ENCODE results near the gene MUC6.
A peak's percentile ranks its signal among the peaks of the same experiment; 100 is the strongest.

DNA sequence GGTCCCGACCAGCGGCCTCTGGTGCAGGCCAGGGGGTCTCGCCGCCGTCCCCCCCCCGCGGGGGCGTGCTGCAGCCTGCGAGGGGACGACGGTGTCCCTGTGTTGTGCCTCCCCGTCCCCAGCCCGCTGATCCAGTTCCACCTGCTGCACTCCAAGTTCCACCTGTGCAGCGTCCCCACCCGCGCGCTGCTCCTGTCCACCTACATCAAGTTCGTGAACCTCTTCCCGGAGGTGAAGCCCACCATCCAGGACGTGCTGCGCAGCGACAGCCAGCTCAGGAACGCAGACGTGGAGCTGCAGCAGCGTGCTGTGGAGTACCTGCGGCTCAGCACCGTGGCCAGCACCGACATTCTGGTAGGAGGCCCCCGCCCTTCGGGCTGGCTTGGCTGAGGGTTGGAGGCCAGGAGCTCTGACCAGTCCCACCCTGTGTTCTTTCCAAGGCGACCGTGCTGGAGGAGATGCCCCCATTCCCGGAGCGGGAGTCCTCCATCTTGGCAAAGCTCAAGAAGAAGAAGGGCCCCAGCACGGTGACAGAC, 42.8 kb downstream of the MUC6 start:
- TF ChIP-seq POLR2AphosphoS5 (IDR thresholded peaks at IDR 0.05; ENCODE audit: low read depth, low read length) = no peak
- TF ChIP-seq TAF1 (IDR thresholded peaks at IDR 0.05; ENCODE audit: borderline replicate concordance, insufficient read depth, low read length) = no peak
- TF ChIP-seq SIN3A (IDR thresholded peaks at IDR 0.05; ENCODE audit: borderline replicate concordance, insufficient read depth, low read length) = no peak
- peak; percentile 17 to 62; a peak in 1 of 4 replicates for TF ChIP-seq REST (IDR thresholded peaks at IDR 0.05; ENCODE audit: insufficient read depth in 1 of 2, low read depth in 2 of 2, low read length in 2 of 2)
- no peak for TF ChIP-seq FOXP2 (optimal IDR thresholded peaks at IDR 0.05; ENCODE audit: borderline replicate concordance, extremely low read depth, extremely low read length, insufficient read depth)

Measured in PFSK-1 (cell line).